Keratinocyte (primary cell): ENCODE data around the gene ZNRF4. TPM values are rescaled to one million over a fixed set of nuclear protein-coding genes. Genes with fewer than 3 reads are reported as not detected.
A peak's percentile ranks its signal among the peaks of the same experiment; 100 is the strongest.

Source experiments
- DNase-seq: peaks from one replicate; pipeline ENCODE4 v3.0.0-alpha.2; 2011; ENCODE audit warnings: low read depth, missing footprints, low spot score
- FAIRE-seq: peaks from 2 replicates; lab custom pipeline; 2011; peaks lifted over from hg19 to GRCh38; lab: Jason Lieb, UNC
- H2AFZ ChIP-seq: 2 replicates; pipeline ENCODE4 v1.6.0; 2012; ENCODE audit warnings: low read length, control low read depth, inconsistent platforms; ENCODE audit not compliant: control insufficient read depth
- H3K27ac ChIP-seq: 2 replicates; pipeline ENCODE4 v1.5.1; 2011; ENCODE audit warnings: low read length; ENCODE audit not compliant: control insufficient read depth, insufficient read depth
- H3K27me3 ChIP-seq: 3 replicates; pipeline ENCODE4 v1.6.0; 2011; ENCODE audit warnings: low read length; ENCODE audit not compliant: control insufficient read depth, insufficient read depth; ENCODE audit errors: extremely low read depth
- H3K36me3 ChIP-seq, 2 experiments: 2 replicates in 1 of 2; 3 replicates in 1 of 2; pipeline ENCODE4 v1.5.1; 2011; ENCODE audit warnings: low read length in 2 of 2, mild to moderate bottlenecking in 1 of 2; ENCODE audit not compliant: control insufficient read depth in 2 of 2, insufficient read depth in 2 of 2; ENCODE audit errors: extremely low read depth in 1 of 2
- H3K4me1 ChIP-seq: 3 replicates; pipeline ENCODE4 v1.5.1; 2011; ENCODE audit warnings: low read length; ENCODE audit not compliant: control insufficient read depth, insufficient read depth; ENCODE audit errors: extremely low read depth
- H3K4me2 ChIP-seq: 3 replicates; pipeline ENCODE4 v1.6.0; 2011; ENCODE audit warnings: low read depth, low read length; ENCODE audit not compliant: control insufficient read depth, insufficient read depth; ENCODE audit errors: extremely low read depth
- H3K4me3 ChIP-seq, 3 experiments: fragments of 200-600 bp in 1 of 3; sonication (generic) in 1 of 3; 2 replicates in 2 of 3; 3 replicates in 1 of 3; pipeline ENCODE4 v1.5.1; 2011 to 2016; ENCODE audit warnings: low read length in 3 of 3, mild to moderate bottlenecking in 3 of 3, control low read depth in 2 of 3, inconsistent platforms in 1 of 3, low read depth in 1 of 3, mixed read lengths in 1 of 3, mixed run types in 1 of 3, moderate library complexity in 1 of 3; ENCODE audit not compliant: control insufficient read depth in 2 of 3, insufficient read depth in 2 of 3; ENCODE audit errors: extremely low read depth in 1 of 3
- H3K79me2 ChIP-seq: 2 replicates; pipeline ENCODE4 v1.6.0; 2012; ENCODE audit warnings: low read length; ENCODE audit not compliant: control insufficient read depth, insufficient read depth
- H3K9ac ChIP-seq: 3 replicates; pipeline ENCODE4 v1.6.0; 2011; ENCODE audit warnings: low read length; ENCODE audit not compliant: control insufficient read depth, insufficient read depth; ENCODE audit errors: extremely low read depth
- H3K9me1 ChIP-seq: 3 replicates; pipeline ENCODE4 v1.6.0; 2011; ENCODE audit warnings: low read length; ENCODE audit not compliant: control insufficient read depth, insufficient read depth; ENCODE audit errors: extremely low read depth
- H3K9me3 ChIP-seq: 2 replicates; pipeline ENCODE4 v1.5.1; 2012; ENCODE audit warnings: low read depth, low read length; ENCODE audit not compliant: control insufficient read depth
- H4K20me1 ChIP-seq: 3 replicates; pipeline ENCODE4 v1.6.0; 2011; ENCODE audit warnings: low read length; ENCODE audit not compliant: control insufficient read depth, insufficient read depth; ENCODE audit errors: extremely low read depth
- CTCF ChIP-seq, 3 experiments: IDR thresholded peaks in 1 of 3; conservative IDR thresholded peaks in 1 of 3; optimal IDR thresholded peaks in 1 of 3; 2 replicates in 2 of 3; 3 replicates in 1 of 3; pipeline versions ENCODE3 to v1.5.1; 2011; ENCODE audit warnings: low read length in 3 of 3, mild to moderate bottlenecking in 3 of 3, moderate library complexity in 2 of 3, control low read depth in 1 of 3, inconsistent platforms in 1 of 3; ENCODE audit not compliant: insufficient read depth in 2 of 3; ENCODE audit errors: extremely low read depth in 1 of 3
- EZH2 ChIP-seq: IDR thresholded peaks from one replicate; pipeline ENCODE4 v1.6.1; 2012; ENCODE audit warnings: inconsistent platforms, mild to moderate bottlenecking, low read length, moderate library complexity
- dilution Hi-C: fragments of 300-500 bp; cut with MboI; formaldehyde crosslinking; loops from one replicate; pipeline ENCODE4 v1.7.0; 2020; ENCODE audit warnings: low sequenced_read_pairs; ENCODE audit not compliant: extremely low pct_ligation_motif_present
- polyA plus RNA-seq, 5 experiments: library from polyadenylated mRNA; depleted of rRNA in 3 of 5; stranded (reverse) in 3 of 5; stranded (forward) in 1 of 5; unstranded in 1 of 5; fragments of >200 nt; gene quantifications; 1 replicate in 1 of 5; 2 replicates in 3 of 5; 3 replicates in 1 of 5; pipeline versions ENCODE4 v1.2.1 to v1.2.3, GENCODE V29; 2011 to 2012; ENCODE audit warnings: missing spikeins in 2 of 5, low read depth in 1 of 5, low replicate concordance in 1 of 5

ZNRF4 gene
- polyA plus RNA-seq, 1 donor (not counting 4 experiments of a cell fraction or from before 2014, with no cell fraction given) = not detected

- Histone ChIP-seq H3K36me3 (no peaks in the 10 kb centered on the region), H3K4me1 (no peaks in the 10 kb centered on the region), H3K9me3 (peaks cover 2% of the 10 kb centered on the region), H2AFZ (no peak overlapping the region), H4K20me1 (no peaks in the 10 kb centered on the region), H3K9ac (no peak overlapping the region), H3K79me2 (no peaks in the 10 kb centered on the region), H3K27me3 (no peaks in the 10 kb centered on the region), H3K4me3 (no peak overlapping the region), H3K27ac (no peak overlapping the region), H3K4me2 (no peak overlapping the region), H3K9me1 (no peaks in the 10 kb centered on the region)
- DNase-seq (no peak), FAIRE-seq (no peak)
- dilution Hi-C loops = no loop called here
- TF ChIP-seq CTCF (optimal IDR thresholded peaks at IDR 0.05 in 1 of 3, IDR thresholded peaks at IDR 0.05 in 1 of 3, conservative IDR thresholded peaks at IDR 0.05 in 1 of 3; ENCODE audit: extremely low read depth in 1 of 3, insufficient read depth in 2 of 3, low read length in 3 of 3) (peak; percentile 22 to 43 (median 42)), EZH2 (no peak)
Observed at GRCh38 chr19:5504114-5504513, 48.9 kb downstream of the ZNRF4 start.

Other genes starting within 250 kb of the ZNRF4 start
- 2.5 to 6.7 TPM (median 4.0 TPM) in 3 replicates for gene PTPRS, start 114.6 kb upstream of the ZNRF4 start, polyA plus RNA-seq
- gene TINCR, start 112.5 kb downstream of the ZNRF4 start, polyA plus RNA-seq = 5.6 to 20.3 TPM (median 9.7 TPM) in 3 replicates
- gene SAFB2, start 167.4 kb downstream of the ZNRF4 start, polyA plus RNA-seq = 8.0 to 17.5 TPM (median 15.3 TPM) in 3 replicates
- gene SAFB, start 167.7 kb downstream of the ZNRF4 start, polyA plus RNA-seq = 13.2 to 35.5 TPM (median 34.0 TPM) in 3 replicates
- 28.5 to 80.5 TPM (median 35.2 TPM) in 3 replicates for gene MICOS13, start 225.1 kb downstream of the ZNRF4 start, polyA plus RNA-seq
- gene HSD11B1L, start 225.6 kb downstream of the ZNRF4 start, polyA plus RNA-seq = 3.3 to 9.1 TPM (median 3.7 TPM) in 3 replicates
- gene RPL36, start 234.9 kb downstream of the ZNRF4 start, polyA plus RNA-seq = 562 to 1,236 TPM (median 636 TPM) in 3 replicates